GM13977 (cell line): ENCODE data around the gene IFT25.

ENCODE experiments used
- DNase-seq: peaks from one replicate; pipeline ENCODE4 v3.0.0; 2012; ENCODE audit warnings: low spot score
- in situ Hi-C: fragments of 300-500 bp; cut with MboI; formaldehyde crosslinking; loops from one replicate; pipeline ENCODE4 v1.12.0; 2022; ENCODE audit warnings: low sequenced_read_pairs, low pct_unique_long_range_greater_than_20kb, mixed read lengths, inconsistent platforms; ENCODE audit not compliant: unreplicated experiment
- TF ChIP-seq, protein P1 (sequence below): IDR thresholded peaks from 2 replicates; pipeline ENCODE4 v1.5.1; 2012; ENCODE audit warnings: mild to moderate bottlenecking, control low read depth; ENCODE audit not compliant: insufficient read depth; ENCODE audit errors: extremely low read depth, missing control alignments

Gene IFT25

DNA sequence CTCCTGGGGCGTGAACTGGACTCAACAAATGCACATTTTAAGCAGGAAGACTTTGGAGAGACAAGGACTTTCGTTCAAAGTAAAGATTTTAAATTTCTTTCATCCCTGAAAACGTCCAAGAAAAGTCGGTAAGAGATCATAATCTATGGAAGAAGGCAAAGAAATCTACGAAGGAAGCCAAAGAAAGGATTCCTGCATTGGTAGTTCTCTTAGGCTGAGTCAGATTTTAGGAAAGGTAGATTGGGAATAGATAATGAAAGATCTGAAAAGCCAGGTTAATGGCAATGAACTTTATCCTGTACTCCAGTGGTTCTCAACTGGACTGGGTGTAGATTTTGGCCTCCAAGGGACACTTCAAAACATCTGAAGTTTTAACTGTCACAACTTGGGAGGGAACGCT is 2.4 kb downstream of the IFT25 start:
- in situ Hi-C loops: no loop called here
- no peak for DNase-seq
- TF ChIP-seq, protein P1, sequence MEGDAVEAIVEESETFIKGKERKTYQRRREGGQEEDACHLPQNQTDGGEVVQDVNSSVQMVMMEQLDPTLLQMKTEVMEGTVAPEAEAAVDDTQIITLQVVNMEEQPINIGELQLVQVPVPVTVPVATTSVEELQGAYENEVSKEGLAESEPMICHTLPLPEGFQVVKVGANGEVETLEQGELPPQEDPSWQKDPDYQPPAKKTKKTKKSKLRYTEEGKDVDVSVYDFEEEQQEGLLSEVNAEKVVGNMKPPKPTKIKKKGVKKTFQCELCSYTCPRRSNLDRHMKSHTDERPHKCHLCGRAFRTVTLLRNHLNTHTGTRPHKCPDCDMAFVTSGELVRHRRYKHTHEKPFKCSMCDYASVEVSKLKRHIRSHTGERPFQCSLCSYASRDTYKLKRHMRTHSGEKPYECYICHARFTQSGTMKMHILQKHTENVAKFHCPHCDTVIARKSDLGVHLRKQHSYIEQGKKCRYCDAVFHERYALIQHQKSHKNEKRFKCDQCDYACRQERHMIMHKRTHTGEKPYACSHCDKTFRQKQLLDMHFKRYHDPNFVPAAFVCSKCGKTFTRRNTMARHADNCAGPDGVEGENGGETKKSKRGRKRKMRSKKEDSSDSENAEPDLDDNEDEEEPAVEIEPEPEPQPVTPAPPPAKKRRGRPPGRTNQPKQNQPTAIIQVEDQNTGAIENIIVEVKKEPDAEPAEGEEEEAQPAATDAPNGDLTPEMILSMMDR: no peak

DNA sequence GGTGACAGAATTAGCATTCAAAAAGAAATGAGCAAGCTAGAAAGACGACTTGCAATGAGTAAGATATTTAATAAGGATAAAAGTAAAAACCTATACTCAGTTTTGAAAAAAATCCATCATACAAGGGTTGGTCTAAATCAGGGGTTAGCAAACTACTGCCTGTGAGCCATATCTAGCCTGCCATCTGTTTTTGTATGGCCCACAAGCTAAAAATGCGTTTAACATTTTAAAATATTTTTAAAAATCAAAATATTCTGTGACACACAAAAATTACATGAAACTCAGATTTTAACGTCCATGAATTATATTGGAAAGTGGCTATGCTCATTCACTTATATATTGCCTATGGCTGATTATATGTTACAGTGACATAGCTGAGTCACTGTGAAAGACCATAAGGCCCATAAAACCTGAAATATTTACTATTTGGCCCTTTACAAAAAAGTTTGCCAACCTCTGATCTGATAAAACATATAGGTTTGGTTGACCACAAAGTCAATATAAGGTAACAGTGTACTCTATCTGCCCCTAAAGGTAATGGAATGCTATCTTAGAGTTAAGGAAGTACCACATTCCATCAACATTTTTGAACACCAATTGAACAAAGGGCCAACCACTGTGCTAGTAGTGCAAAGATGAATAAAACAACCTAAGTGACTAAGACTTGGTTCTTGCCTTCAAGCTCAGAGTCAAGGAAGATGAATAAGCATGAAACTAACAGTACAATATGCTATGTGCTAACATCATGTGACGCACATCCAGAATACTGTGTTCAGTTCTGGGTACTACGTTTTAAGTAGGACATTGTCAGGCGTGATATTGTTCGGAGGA is 3.2 kb downstream of the IFT25 start:
- in situ Hi-C loops: no loop called here
- TF ChIP-seq, protein P1: no peak
- DNase-seq: no peak

DNA sequence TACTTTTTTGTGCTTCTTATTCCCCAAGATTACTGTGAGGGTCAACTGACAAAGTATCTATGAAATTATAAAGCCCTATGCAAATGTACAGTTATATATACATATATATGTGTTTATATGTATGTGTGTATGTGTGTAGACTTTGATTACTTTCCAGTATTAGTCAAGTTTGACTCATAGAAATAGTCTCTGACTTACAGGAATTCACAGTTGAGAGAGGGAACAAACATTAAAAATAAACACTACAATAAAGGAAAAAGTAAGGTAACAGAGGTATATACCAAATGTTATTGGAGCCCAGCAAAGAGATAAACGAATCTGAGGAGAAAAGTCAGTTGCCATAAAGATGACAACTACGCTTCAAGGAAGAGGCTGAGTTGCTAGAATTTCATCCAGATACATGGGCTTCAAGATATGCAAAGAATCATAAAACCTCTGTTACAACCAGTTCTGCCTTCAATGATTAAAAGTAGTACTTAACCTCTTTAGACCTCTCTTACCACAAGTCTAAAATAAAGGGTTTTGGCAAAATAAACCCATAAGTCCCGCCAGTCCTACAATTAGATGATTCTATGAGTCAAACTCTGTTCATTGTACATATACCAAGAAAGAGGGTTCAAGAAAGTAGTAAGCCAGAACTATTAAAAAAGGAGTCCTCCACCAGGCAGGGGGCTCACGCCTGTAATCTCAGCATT is 7.2 kb downstream of the IFT25 start:
- no peak for DNase-seq

DNA sequence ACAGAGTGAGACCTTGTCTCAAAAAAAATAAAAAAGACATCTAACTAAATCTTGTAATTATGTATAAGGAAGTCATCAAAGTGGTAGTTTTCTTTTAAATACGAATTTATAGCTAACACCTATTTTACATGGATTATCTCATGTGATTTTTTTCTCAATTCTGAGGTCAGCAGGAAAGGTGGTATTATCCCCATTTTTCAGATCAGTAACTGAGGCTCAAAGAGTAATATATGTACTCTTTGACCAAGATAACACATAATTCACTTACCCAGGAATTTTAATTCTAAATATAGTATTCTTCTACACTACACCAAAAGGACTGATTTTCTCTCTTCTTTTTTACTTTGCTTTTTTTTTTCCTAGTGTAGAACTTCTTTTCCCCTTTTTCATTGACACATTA is 9.1 kb downstream of the IFT25 start:
- in situ Hi-C loops: no loop called here
- TF ChIP-seq, protein P1: no peak
- DNase-seq: no peak

More for the DNA sequence above, 7.2 kb downstream of the IFT25 start:
- TF ChIP-seq, protein P1: no peak
- in situ Hi-C loops: no loop called here

DNA sequence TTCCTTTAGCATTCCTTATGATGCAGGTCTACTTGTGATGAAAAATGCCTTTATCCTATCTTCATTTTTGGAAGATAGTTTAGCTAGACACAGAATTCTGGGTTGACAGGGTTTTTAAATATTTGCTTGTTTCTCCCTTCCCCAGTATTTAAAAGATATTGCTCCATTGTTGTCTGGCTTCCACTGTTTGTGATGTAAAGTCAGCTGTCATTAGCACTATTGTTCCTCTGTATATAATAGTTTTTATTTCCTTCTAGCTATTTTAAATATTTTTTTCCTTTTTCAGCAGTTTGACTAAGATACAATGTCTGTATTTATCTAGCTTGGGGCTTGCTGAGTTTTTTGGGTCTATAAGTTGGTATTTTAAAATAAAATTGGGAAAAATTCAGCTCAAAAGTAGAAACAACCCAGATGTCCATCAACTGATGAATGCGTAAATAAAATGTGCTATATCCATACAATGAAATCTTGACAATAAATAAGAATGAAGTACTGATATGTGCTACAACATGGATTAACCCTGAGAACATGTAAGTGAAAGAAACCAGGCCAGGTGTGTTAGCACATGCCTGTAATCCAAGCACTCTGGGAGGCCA is 11.2 kb downstream of the IFT25 start:
- TF ChIP-seq, protein P1: no peak
- in situ Hi-C loops: no loop called here
- no peak for DNase-seq

DNA sequence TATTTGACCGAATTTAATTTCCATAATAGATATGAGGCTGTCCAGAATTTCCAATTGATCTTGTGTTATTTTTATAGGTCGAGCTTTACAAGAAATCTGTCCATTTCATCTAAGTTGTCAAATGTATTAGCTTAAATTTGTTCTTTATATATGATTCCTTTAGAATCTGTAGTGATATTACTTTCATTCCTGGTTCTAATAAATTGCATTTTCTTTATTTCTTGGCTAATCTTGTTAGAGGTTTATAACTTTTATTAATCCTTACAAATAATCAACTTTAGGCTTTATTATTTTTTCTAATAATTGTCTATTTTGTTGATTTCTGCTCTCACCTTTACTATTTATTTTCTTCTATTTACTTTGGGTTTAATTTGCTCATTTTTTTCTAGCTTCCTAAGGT is 14.0 kb downstream of the IFT25 start:
- in situ Hi-C loops: no loop called here
- TF ChIP-seq, protein P1: no peak

More for the DNA sequence above, 14.0 kb downstream of the IFT25 start:
- no peak for DNase-seq
